ENCODE measurements around the gene ATP13A4. TPM values are rescaled to one million over a fixed set of nuclear protein-coding genes. Genes with fewer than 3 reads are reported as not detected.

ATP13A4 gene
- total RNA-seq, 1 donor from 2014 or later, result 0.07 TPM

- DNase-seq (ENCODE audit: low read depth, low spot score), result no peak
These were observed 55.4 kb downstream of the ATP13A4 start for GRCh38 chr3:193499136-193499770.

- no peak for DNase-seq (ENCODE audit: low read depth, low spot score)
These were observed 56.5 kb downstream of the ATP13A4 start for GRCh38 chr3:193498215-193498614.

DNA sequence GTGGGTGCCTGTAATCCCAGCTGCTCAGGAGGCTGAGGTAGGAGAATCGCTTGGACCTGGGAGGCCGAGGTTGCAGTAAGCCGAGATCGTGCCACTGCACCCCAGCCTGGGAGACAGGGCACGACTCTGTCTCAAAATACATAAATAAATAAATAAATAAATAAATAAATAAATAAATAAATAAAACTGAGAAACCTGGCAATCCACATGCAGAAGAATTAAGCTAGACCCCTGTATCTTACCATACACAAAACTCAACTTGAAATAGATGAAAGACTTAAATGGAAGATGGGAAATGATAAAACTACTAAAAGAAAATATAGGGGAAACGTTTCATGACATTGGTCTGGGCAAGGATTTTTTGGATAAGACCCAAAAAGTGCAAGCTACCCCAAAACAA, 58.0 kb downstream of the ATP13A4 start:
- DNase-seq (ENCODE audit: low read depth, low spot score), result no peak

DNA sequence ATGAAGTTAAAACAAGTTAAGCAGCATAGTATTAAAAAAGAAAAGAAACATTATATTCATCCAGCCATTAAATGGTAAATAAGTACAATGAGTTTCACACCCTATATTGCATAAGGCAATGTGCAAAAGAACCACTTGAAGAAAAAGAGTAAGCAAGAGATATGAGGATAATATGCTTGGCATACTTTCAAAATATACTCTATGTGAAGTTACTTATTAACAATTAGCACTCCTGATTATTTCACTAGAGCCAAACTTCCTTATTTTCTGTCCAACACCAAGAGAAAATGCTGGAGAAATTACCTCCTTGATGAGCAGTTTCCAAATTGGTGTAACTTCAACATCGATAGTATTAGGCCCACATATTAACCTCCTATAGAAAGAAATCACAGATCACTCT, 63.7 kb downstream of the ATP13A4 start:
- no peak for DNase-seq (ENCODE audit: low read depth, low spot score)

GRCh38 chr3:193490580-193490979, 64.1 kb downstream of the ATP13A4 start:
- DNase-seq (ENCODE audit: low read depth, low spot score), result no peak

DNA sequence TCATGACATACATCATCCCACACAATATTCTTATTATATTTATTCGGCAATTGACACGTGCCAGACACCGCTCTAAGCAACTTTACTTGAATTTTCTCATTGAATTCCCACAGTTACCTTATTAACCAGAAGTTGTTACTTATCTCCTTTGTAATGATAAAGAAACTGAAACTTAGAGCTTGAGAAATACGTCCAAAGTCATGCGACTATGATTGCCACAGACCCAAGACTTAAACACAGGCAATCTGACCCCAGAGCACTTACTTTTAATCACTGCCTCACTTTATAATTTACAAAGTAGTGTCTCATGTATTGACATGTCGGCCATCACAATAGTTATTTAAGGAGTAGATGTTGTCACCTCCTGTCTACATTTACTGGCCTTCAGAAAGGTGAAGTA, 64.7 kb downstream of the ATP13A4 start:
- DNase-seq (ENCODE audit: low read depth, low spot score), result no peak

GRCh38 chr3:193488741-193489140, 66.0 kb downstream of the ATP13A4 start:
- no peak for DNase-seq (ENCODE audit: low read depth, low spot score)

- DNase-seq (ENCODE audit: low read depth, low spot score), result no peak
These were observed 70.6 kb downstream of the ATP13A4 start for GRCh38 chr3:193483988-193484539.

GRCh38 chr3:193481436-193481835, 73.3 kb downstream of the ATP13A4 start:
- no peak for DNase-seq (ENCODE audit: low read depth, low spot score)

GRCh38 chr3:193474446-193474845, 80.2 kb downstream of the ATP13A4 start:
- no peak for DNase-seq (ENCODE audit: low read depth, low spot score)

DNA sequence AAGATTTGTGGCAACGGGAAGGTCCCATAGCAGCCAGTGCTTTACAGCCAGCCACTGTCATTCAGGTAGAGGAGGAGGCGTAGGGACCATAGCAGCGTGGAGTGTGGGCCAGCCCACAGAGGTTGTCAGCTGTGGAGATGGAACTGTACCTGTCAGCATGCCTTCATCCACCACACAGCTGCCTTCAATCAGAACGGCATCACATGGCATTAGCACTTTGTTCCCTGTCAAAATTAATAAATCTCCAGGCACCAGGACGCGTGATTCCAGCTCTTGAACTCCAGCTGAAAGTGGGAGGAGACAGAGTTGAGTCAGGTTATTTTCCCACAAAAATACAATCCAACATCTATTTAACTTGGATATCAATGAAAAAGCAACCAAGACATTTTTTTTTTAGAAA, 84.0 kb downstream of the ATP13A4 start:
- no peak for DNase-seq (ENCODE audit: low read depth, low spot score)

DNA sequence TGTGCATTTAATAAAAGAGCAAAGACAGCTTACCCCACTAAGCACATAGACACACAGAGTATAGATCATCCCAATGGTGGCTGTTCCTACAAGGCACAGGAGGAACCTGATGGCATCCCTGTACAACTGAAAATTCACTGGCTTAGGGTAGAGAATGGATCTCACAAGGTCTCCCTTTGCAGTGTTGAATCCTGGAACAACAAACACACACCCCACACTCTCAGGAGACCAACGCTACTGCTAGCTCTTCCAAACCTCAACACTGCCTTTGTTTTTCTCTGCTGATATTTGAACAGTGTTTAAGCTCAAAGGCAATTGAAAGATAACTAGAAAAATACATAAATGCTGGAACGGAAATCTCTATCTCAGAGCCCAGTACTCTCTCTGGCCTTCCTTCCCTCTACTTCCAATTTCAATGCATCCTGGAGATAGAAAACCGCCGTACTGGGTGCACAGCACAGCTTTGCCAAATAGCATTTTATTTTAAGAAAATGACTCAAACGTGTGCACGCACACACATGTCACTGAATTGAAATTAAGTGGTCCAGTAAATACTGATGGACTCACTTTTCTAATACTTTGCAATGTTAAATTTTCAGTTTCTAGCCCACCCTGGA, 88.6 kb downstream of the ATP13A4 start:
- no peak for DNase-seq (ENCODE audit: low read depth, low spot score)

- DNase-seq (ENCODE audit: low read depth, low spot score), result no peak
These were observed 89.8 kb downstream of the ATP13A4 start for GRCh38 chr3:193464889-193465288.

DNA sequence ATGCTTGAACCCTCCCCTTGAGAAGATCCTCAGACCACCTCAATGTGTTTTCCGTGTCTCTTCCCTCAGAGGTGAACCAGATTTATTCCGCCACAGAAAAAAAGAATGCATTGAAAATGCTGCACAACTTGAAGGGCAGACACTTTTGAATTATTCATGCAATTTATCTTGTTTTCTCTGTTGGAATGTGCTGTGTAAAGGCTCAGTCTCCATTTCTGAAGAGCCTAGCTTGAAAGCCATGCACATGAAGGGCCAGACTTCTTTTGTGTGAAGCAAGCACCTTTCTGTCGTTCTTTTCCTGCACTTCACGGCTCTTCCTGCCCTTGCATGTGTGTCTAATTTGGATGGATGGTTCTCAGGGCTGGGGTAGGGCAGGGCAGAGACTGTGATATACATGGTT, 97.2 kb downstream of the ATP13A4 start:
- DNase-seq (ENCODE audit: low read depth, low spot score), result no peak

- no peak for DNase-seq (ENCODE audit: low read depth, low spot score)
These were observed 102.4 kb downstream of the ATP13A4 start for GRCh38 chr3:193452338-193452737.

DNA sequence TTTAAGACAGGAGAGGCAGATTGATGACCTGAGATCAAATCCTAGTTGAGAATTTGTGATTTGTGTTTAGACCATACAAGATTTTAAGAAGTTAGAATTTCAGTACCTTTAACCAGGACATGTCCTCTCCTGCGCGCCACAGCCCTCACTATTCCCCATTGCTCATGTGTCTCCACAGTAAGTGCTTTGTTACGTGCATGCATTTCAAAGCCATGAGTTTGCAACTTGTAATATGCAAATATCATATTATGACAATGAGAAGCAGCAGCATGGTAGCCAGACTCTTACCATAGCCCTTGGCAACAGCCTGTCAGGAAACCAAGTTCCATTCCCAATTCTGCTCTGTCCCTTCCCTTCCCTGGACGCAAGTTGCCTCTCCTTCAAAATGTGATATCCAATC, 102.8 kb downstream of the ATP13A4 start:
- DNase-seq (ENCODE audit: low read depth, low spot score), result no peak

DNA sequence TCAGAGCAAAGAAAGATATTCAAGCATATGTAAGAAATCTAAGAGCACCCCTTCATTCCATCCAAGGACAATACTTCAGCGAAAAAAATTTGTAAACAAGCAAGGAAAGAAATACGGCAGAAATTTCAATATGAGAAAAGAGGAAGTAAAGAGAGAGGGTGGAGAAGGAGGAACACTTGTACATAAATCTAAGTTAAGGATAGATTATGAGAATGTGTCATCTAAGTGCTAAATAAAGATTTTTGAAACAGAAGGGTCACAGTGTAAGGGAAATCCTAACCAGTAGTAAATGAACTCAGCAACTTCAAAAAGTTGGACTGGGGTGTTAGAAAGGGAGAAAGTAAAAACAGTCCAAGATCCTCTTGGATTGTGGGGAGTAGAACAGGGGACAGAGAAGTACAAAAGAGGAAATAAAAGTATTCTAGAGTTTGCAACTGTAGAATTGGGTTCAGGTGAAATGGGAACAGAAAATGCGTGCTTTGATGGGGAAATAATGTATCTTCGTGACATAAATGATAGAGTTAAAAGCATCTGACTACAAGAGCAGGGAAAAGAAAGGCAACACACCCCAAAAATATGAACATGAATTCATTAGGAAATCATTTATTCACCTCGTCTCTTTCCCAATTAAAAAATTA, 107.6 kb downstream of the ATP13A4 start:
- DNase-seq (ENCODE audit: low read depth, low spot score), result no peak

GRCh38 chr3:193439423-193439822, 115.3 kb downstream of the ATP13A4 start:
- no peak for DNase-seq (ENCODE audit: low read depth, low spot score)

DNA sequence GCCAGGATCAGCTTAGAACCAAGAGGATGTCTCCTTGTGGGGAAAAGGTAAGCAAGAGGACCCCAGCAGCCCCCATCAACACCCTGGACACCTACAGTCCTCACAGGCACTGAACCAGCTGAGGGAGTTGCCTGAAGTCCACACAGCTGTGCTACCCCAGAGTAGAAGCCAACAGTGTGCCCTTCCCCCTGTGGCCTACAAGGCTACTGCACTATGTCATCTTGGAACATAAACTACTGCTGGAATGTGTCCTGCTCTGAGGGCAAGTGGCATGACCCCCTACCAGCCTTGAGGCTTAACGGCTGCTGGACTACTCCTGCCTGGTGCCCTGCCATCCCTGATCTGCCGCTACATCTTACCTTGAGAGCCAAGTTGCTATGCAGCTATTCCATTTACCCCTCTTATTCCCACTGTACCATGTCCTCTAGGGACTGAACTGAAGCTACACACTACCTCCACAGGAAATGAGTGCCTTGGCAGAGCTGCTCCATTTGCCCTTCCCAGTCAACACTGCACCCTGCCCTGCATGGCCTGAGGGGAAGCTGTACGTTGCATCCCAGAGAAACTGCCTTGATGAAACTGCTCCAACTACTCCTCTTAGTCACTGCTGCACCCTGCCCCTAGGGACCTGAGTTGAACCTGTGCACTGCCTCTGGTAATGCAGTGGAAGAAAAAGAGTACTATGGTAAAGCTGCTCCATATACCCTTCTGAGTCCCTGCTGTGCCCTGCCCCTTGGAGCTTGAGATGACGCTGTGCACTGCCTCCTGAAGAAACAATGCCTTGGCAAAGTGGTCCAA, 135.9 kb downstream of the ATP13A4 start:
- DNase-seq (ENCODE audit: low read depth, low spot score), result no peak

- no peak for DNase-seq (ENCODE audit: low read depth, low spot score)
These were observed 138.1 kb downstream of the ATP13A4 start for GRCh38 chr3:193416629-193417028.

- no peak for DNase-seq (ENCODE audit: low read depth, low spot score)
These were observed 147.0 kb downstream of the ATP13A4 start for GRCh38 chr3:193407688-193408087.

DNA sequence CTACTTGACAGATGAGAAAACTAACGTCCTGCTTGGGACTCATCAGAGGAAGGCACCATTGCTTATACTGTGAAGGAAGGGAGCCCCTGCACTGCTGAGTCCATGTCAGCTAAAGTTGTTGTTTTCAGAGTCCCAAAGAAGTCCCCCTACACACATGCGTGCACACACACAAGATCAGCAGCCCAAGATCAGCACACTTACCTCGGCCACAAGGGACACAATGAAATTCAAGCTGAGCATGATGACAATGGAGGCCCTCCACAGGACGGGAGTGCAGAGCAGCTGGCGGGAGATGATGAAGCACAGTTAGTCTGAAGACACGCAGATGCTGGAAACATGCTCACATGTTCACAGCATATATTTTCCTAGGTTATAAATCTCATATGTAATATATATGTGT, 147.6 kb downstream of the ATP13A4 start:
- no peak for DNase-seq (ENCODE audit: low read depth, low spot score)
